Measurements from ENCODE around the gene SCD5.

DNA sequence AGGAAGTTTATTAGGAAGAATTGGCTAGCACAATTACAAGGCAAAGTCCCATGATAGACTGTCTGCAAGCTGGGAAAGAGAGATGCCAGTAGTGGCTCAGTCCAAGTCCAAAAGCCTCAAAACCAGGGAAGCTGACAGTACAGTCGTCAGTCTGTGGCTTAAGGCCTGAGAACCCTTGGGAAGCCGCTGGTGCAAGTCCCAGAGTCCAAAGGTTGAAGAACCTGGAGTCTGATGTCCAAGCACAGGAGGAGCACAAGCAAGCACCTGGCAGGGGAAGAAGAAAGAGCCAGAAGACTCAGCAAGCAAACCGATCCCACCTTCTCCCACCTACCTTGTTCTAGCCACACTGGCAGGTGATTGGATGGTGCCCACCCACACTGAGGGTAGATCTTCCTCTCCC, 185.5 kb downstream of the SCD5 start:
- TF ChIP-seq, protein P1, sequence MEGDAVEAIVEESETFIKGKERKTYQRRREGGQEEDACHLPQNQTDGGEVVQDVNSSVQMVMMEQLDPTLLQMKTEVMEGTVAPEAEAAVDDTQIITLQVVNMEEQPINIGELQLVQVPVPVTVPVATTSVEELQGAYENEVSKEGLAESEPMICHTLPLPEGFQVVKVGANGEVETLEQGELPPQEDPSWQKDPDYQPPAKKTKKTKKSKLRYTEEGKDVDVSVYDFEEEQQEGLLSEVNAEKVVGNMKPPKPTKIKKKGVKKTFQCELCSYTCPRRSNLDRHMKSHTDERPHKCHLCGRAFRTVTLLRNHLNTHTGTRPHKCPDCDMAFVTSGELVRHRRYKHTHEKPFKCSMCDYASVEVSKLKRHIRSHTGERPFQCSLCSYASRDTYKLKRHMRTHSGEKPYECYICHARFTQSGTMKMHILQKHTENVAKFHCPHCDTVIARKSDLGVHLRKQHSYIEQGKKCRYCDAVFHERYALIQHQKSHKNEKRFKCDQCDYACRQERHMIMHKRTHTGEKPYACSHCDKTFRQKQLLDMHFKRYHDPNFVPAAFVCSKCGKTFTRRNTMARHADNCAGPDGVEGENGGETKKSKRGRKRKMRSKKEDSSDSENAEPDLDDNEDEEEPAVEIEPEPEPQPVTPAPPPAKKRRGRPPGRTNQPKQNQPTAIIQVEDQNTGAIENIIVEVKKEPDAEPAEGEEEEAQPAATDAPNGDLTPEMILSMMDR (IDR thresholded peaks at IDR 0.05): no peak
- TF ChIP-seq EZH2 (IDR thresholded peaks at IDR 0.05; ENCODE audit: borderline replicate concordance, insufficient read depth, low read depth, low read length, poor library complexity, severe bottlenecking): no peak

Measured in B cell (primary cell).